Breast epithelium (tissue), 4 donors: Measurements from ENCODE around the gene CLMN. TPM values are rescaled to one million over a fixed set of nuclear protein-coding genes. Genes with fewer than 3 reads are reported as not detected.
A peak's percentile ranks its signal among the peaks of the same experiment; 100 is the strongest.

Experiments
- DNase-seq, 2 donors: peaks; one replicate each; pipeline ENCODE4 v3.0.0-alpha.2; 2019; ENCODE audit warnings: low spot score in 2 of 2
- H3K27ac ChIP-seq, 2 donors: fragments of 200-600 bp; sonication (generic) in 1 of 2; one replicate each; pipeline ENCODE4 v1.5.1; 2016 to 2019; ENCODE audit warnings: mild to moderate bottlenecking in 1 of 2
- H3K27me3 ChIP-seq, 2 donors: fragments of 200-600 bp; sonication (generic) in 1 of 2; one replicate each; pipeline versions ENCODE4 v1.5.1 to v1.6.0; 2017 to 2019; ENCODE audit warnings: control low read depth in 1 of 2, mild to moderate bottlenecking in 1 of 2
- H3K36me3 ChIP-seq: fragments of 200-600 bp; one replicate; pipeline ENCODE4 v1.5.1; 2019
- H3K4me1 ChIP-seq, 2 donors: fragments of 200-600 bp; sonication (generic); one replicate each; pipeline ENCODE4 v1.5.1; 2016 to 2019; ENCODE audit warnings: control low read depth in 1 of 2
- H3K4me3 ChIP-seq, 3 donors: fragments of 200-600 bp; sonication (generic); 1 replicate in 2 of 3; 2 replicates in 1 of 3; pipeline ENCODE4 v1.5.1; 2016 to 2019; ENCODE audit warnings: mild to moderate bottlenecking in 3 of 3, moderate library complexity in 2 of 3
- H3K9me3 ChIP-seq, 2 donors: fragments of 200-600 bp; sonication (generic) in 1 of 2; one replicate each; pipeline ENCODE4 v1.5.1; 2016 to 2019; ENCODE audit warnings: control low read depth in 1 of 2
- CTCF ChIP-seq, 3 donors: fragments of 450-650 bp; IDR thresholded peaks; one replicate each; pipeline ENCODE4 v1.5.1; 2016 to 2017; ENCODE audit warnings: antibody characterized with exemption in 3 of 3, mild to moderate bottlenecking in 3 of 3, moderate library complexity in 3 of 3
- POLR2A ChIP-seq: fragments of 450-650 bp; IDR thresholded peaks from one replicate; pipeline ENCODE4 v1.6.1; 2016; ENCODE audit warnings: antibody characterized with exemption, mild to moderate bottlenecking, moderate library complexity
- POLR2AphosphoS5 ChIP-seq, 3 donors: sonication (generic); formaldehyde crosslinking; IDR thresholded peaks; one replicate each; pipeline ENCODE4 v1.6.1; 2017; ENCODE audit warnings: antibody characterized with exemption in 3 of 3
- intact Hi-C: fragments of 100-400 bp; cut with DNase I; formaldehyde crosslinking; loops from one replicate; pipeline ENCODE4 v1.15.1; 2023; ENCODE audit warnings: low total_unique reads
- total RNA-seq, 3 donors: library from RNA; depleted of rRNA; stranded (reverse); fragments of >200 nt; gene quantifications; one replicate each; pipeline ENCODE4 v1.1.0, GENCODE V29; 2016

The CLMN gene
- total RNA-seq, 3 donors from 2014 or later = 23.7 to 73.6 (median 48.5) TPM

GRCh38 chr14:95334044-95334443 is 14.3 kb upstream of the CLMN start:
- Histone ChIP-seq H3K9me3 (peaks cover 0 to 4% of the 10 kb centered on the region in 2 donors), H3K4me3 (no peak overlapping the region), H3K27me3 (no peaks in the 10 kb centered on the region), H3K4me1 (peaks cover 0 to 5% of the 10 kb centered on the region in 2 donors), H3K27ac (no peak overlapping the region), H3K36me3 (no peaks in the 10 kb centered on the region)
- intact Hi-C loops = no loop called here
- TF ChIP-seq POLR2AphosphoS5 (IDR thresholded peaks at IDR 0.05) = no peak
- no peak for TF ChIP-seq CTCF (IDR thresholded peaks at IDR 0.05)
- TF ChIP-seq POLR2A = no peak
- DNase-seq = no peak

- H3K27me3 ChIP-seq = no peaks in the 10 kb centered on the region
- H3K4me3 ChIP-seq = no peak overlapping the region
- H3K27ac ChIP-seq = peak overlapping the region in 1 of 2 donors; percentile 21
- TF ChIP-seq POLR2AphosphoS5 (IDR thresholded peaks at IDR 0.05) (no peak), CTCF (IDR thresholded peaks at IDR 0.05) (no peak), POLR2A (no peak)
- peaks cover 0 to 5% of the 10 kb centered on the region in 2 donors for H3K4me1 ChIP-seq
- intact Hi-C loops = no loop called here
- no peak for DNase-seq
- no peaks in the 10 kb centered on the region for H3K36me3 ChIP-seq
- H3K9me3 ChIP-seq = peaks cover 0 to 4% of the 10 kb centered on the region in 2 donors
Observed at GRCh38 chr14:95332641-95333040, 12.9 kb upstream of the CLMN start.

GRCh38 chr14:95331708-95332408 is 12.2 kb upstream of the CLMN start:
- H3K27me3 ChIP-seq = no peaks in the 10 kb centered on the region
- no peaks in the 10 kb centered on the region for H3K36me3 ChIP-seq
- no peak overlapping the region for H3K4me3 ChIP-seq
- TF ChIP-seq POLR2AphosphoS5 (IDR thresholded peaks at IDR 0.05) = no peak
- no peak for TF ChIP-seq POLR2A
- no peak for TF ChIP-seq CTCF (IDR thresholded peaks at IDR 0.05)
- no peak for DNase-seq
- peak overlapping the region; percentile 21 to 44 for H3K27ac ChIP-seq
- peaks cover 0 to 5% of the 10 kb centered on the region in 2 donors for H3K4me1 ChIP-seq
- peaks cover 0 to 4% of the 10 kb centered on the region in 2 donors for H3K9me3 ChIP-seq
- intact Hi-C loops = no loop called here

GRCh38 chr14:95330591-95331370 is 11.1 kb upstream of the CLMN start:
- H3K9me3 ChIP-seq = peaks cover 0 to 4% of the 10 kb centered on the region in 2 donors
- peak overlapping the region in 1 of 2 donors; percentile 44 for H3K27ac ChIP-seq
- intact Hi-C loops = no loop called here
- H3K4me3 ChIP-seq = no peak overlapping the region
- H3K27me3 ChIP-seq = no peaks in the 10 kb centered on the region
- H3K36me3 ChIP-seq = no peaks in the 10 kb centered on the region
- DNase-seq = peak in 1 of 2 donors; percentile 73
- H3K4me1 ChIP-seq = peaks cover 0 to 5% of the 10 kb centered on the region in 2 donors
- TF ChIP-seq CTCF (IDR thresholded peaks at IDR 0.05) = no peak
- TF ChIP-seq POLR2AphosphoS5 (IDR thresholded peaks at IDR 0.05) = no peak
- no peak for TF ChIP-seq POLR2A

GRCh38 chr14:95329941-95330340 is 10.2 kb upstream of the CLMN start:
- no peak overlapping the region for H3K27ac ChIP-seq
- H3K4me1 ChIP-seq = peaks cover 0 to 5% of the 10 kb centered on the region in 2 donors
- DNase-seq = no peak
- no peaks in the 10 kb centered on the region for H3K27me3 ChIP-seq
- no peak for TF ChIP-seq POLR2A
- TF ChIP-seq CTCF (IDR thresholded peaks at IDR 0.05) = no peak
- TF ChIP-seq POLR2AphosphoS5 (IDR thresholded peaks at IDR 0.05) = no peak
- H3K9me3 ChIP-seq = peaks cover 0 to under 1% of the 10 kb centered on the region in 2 donors
- H3K36me3 ChIP-seq = no peaks in the 10 kb centered on the region
- intact Hi-C loops = no loop called here
- H3K4me3 ChIP-seq = no peak overlapping the region
